Esophagus muscularis mucosa (tissue), 4 donors: ENCODE results near the gene FBXL7. TPM values are rescaled to one million over a fixed set of nuclear protein-coding genes. Genes with fewer than 3 reads are reported as not detected.

Experiments used
- DNase-seq: peaks from one replicate; pipeline ENCODE4 v3.0.0-alpha.2; 2017; ENCODE audit errors: extremely low spot score
- H3K27ac ChIP-seq, 4 donors: fragments of 200-600 bp; sonication (generic); replicated peaks in 1 of 4; 1 replicate in 3 of 4; 2 replicates in 1 of 4; pipeline ENCODE4 v1.5.1; 2016 to 2019; ENCODE audit warnings: mild to moderate bottlenecking in 1 of 4
- H3K27me3 ChIP-seq, 4 donors: fragments of 200-600 bp; sonication (generic); one replicate each; pipeline versions ENCODE4 v1.5.1 to v1.6.0; 2016 to 2019
- H3K36me3 ChIP-seq, 4 donors: fragments of 200-600 bp; sonication (generic); one replicate each; pipeline ENCODE4 v1.5.1; 2016 to 2019
- H3K4me1 ChIP-seq, 4 donors: fragments of 200-600 bp; sonication (generic); one replicate each; pipeline ENCODE4 v1.5.1; 2016 to 2019
- H3K4me3 ChIP-seq, 4 donors: fragments of 200-600 bp; sonication (generic); 1 replicate in 2 of 4; 2 replicates in 2 of 4; pipeline ENCODE4 v1.5.1; 2016 to 2019; ENCODE audit warnings: mild to moderate bottlenecking in 4 of 4, moderate library complexity in 1 of 4
- H3K9me3 ChIP-seq, 4 donors: fragments of 200-600 bp; sonication (generic); 1 replicate in 3 of 4; 2 replicates in 1 of 4; pipeline ENCODE4 v1.5.1; 2016 to 2019
- CTCF ChIP-seq, 3 experiments: fragments of 200-600 bp in 2 of 3; fragments of 450-650 bp in 1 of 3; sonication (generic) in 2 of 3; IDR thresholded peaks; one replicate each; pipeline ENCODE4 v1.5.1; 2017 to 2019; ENCODE audit warnings: antibody characterized with exemption in 3 of 3, mild to moderate bottlenecking in 2 of 3, moderate library complexity in 1 of 3
- EP300 ChIP-seq: sonication (generic); formaldehyde crosslinking; IDR thresholded peaks from one replicate; pipeline ENCODE4 v1.6.1; 2017; ENCODE audit warnings: antibody characterized with exemption
- POLR2A ChIP-seq: fragments of 450-650 bp; IDR thresholded peaks from one replicate; pipeline ENCODE4 v1.6.1; 2017; ENCODE audit warnings: antibody characterized with exemption, moderate library complexity, mild to moderate bottlenecking, low read depth
- POLR2AphosphoS5 ChIP-seq, 2 donors: sonication (generic); formaldehyde crosslinking; IDR thresholded peaks; one replicate each; pipeline ENCODE4 v1.6.1; 2017; ENCODE audit warnings: antibody characterized with exemption in 2 of 2
- WGBS: methylation state at CpG from one replicate; pipeline ENCODE4 v1.1.5; 2018; 5-methylcytosine and 5-hydroxymethylcytosine counted together
- intact Hi-C: fragments of 100-400 bp; cut with DNase I; formaldehyde crosslinking; loops from one replicate; pipeline ENCODE4 v1.15.1; 2023
- total RNA-seq, 4 donors: library from RNA; depleted of rRNA; stranded (reverse); fragments of >200 nt; gene quantifications; one replicate each; pipeline versions ENCODE4 v1.1.0 to v1.2.1, GENCODE V29; 2016

Gene FBXL7
- total RNA-seq, 4 donors from 2014 or later, result 25.7 to 37.7 (median 27.6) TPM

- intact Hi-C loops, result no loop called here
- TF ChIP-seq POLR2AphosphoS5 (IDR thresholded peaks at IDR 0.05), result no peak
- TF ChIP-seq CTCF (IDR thresholded peaks at IDR 0.05), result no peak
- no peak for TF ChIP-seq POLR2A
- no peak for TF ChIP-seq EP300
- DNase-seq, result no peak
- Histone ChIP-seq H3K27ac (no peak overlapping the region), H3K36me3 (no peaks in the 10 kb centered on the region), H3K4me3 (no peak overlapping the region), H3K9me3 (no peaks in the 10 kb centered on the region), H3K27me3 (no peaks in the 10 kb centered on the region), H3K4me1 (peaks cover 0 to 17% (median 4%) of the 10 kb centered on the region in 4 donors)
- WGBS, result 94% methylated on average over 1 of the region's 1 CpG
Measured at GRCh38 chr5:15564957-15565356, 65.0 kb downstream of the FBXL7 start.

GRCh38 chr5:15566306-15566705, 66.3 kb downstream of the FBXL7 start:
- no peak overlapping the region for H3K4me3 ChIP-seq
- H3K27ac ChIP-seq, result no peak overlapping the region
- no peak for TF ChIP-seq CTCF (IDR thresholded peaks at IDR 0.05)
- no peak for TF ChIP-seq POLR2A
- no peak for TF ChIP-seq POLR2AphosphoS5 (IDR thresholded peaks at IDR 0.05)
- no peak for TF ChIP-seq EP300
- no peaks in the 10 kb centered on the region for H3K27me3 ChIP-seq
- WGBS, result 87% methylated on average over 4 of the region's 4 CpGs
- no peak for DNase-seq
- H3K36me3 ChIP-seq, result no peaks in the 10 kb centered on the region
- intact Hi-C loops, result no loop called here
- no peaks in the 10 kb centered on the region for H3K9me3 ChIP-seq
- H3K4me1 ChIP-seq, result peaks cover 0 to 17% (median 4%) of the 10 kb centered on the region in 4 donors

GRCh38 chr5:15566789-15567188, 66.8 kb downstream of the FBXL7 start:
- peaks cover 0 to 17% (median 4%) of the 10 kb centered on the region in 4 donors for H3K4me1 ChIP-seq
- intact Hi-C loops, result no loop called here
- TF ChIP-seq POLR2AphosphoS5 (IDR thresholded peaks at IDR 0.05) (no peak), POLR2A (no peak), CTCF (IDR thresholded peaks at IDR 0.05) (no peak), EP300 (no peak)
- H3K9me3 ChIP-seq, result no peaks in the 10 kb centered on the region
- no peaks in the 10 kb centered on the region for H3K27me3 ChIP-seq
- no peaks in the 10 kb centered on the region for H3K36me3 ChIP-seq
- no peak overlapping the region for H3K27ac ChIP-seq
- H3K4me3 ChIP-seq, result no peak overlapping the region
- DNase-seq, result no peak

- no peak overlapping the region for H3K27ac ChIP-seq
- no peaks in the 10 kb centered on the region for H3K9me3 ChIP-seq
- no peak overlapping the region for H3K4me3 ChIP-seq
- H3K27me3 ChIP-seq, result no peaks in the 10 kb centered on the region
- peaks cover 15 to 44% (median 26%) of the 10 kb centered on the region in 4 donors for H3K4me1 ChIP-seq
- intact Hi-C loops, result no loop called here
- WGBS, result 91% methylated on average over 5 of the region's 5 CpGs
- H3K36me3 ChIP-seq, result no peaks in the 10 kb centered on the region
- DNase-seq, result peak; percentile 82
- TF ChIP-seq CTCF (IDR thresholded peaks at IDR 0.05) (no peak), POLR2A (no peak), EP300 (no peak), POLR2AphosphoS5 (IDR thresholded peaks at IDR 0.05) (no peak)
Measured at GRCh38 chr5:15570491-15570890, 70.5 kb downstream of the FBXL7 start.

- intact Hi-C loops, result no loop called here
- H3K27ac ChIP-seq, result no peak overlapping the region
- H3K4me3 ChIP-seq, result no peak overlapping the region
- no peaks in the 10 kb centered on the region for H3K27me3 ChIP-seq
- H3K4me1 ChIP-seq, result peaks cover 20 to 47% (median 32%) of the 10 kb centered on the region in 4 donors
- WGBS, result 95% methylated on average over 1 of the region's 1 CpG
- no peaks in the 10 kb centered on the region for H3K36me3 ChIP-seq
- DNase-seq, result peak; percentile 1
- no peaks in the 10 kb centered on the region for H3K9me3 ChIP-seq
- TF ChIP-seq CTCF (IDR thresholded peaks at IDR 0.05), result no peak
- no peak for TF ChIP-seq EP300
- TF ChIP-seq POLR2A, result no peak
- TF ChIP-seq POLR2AphosphoS5 (IDR thresholded peaks at IDR 0.05), result no peak
Measured at GRCh38 chr5:15571081-15571480, 71.1 kb downstream of the FBXL7 start.
